ENCODE results near the gene CSK. TPM values are rescaled to one million over a fixed set of nuclear protein-coding genes. Genes with fewer than 3 reads are reported as not detected.

The CSK gene
- total and polyA plus RNA-seq, 2 experiments from 2014 or later = 13.6 to 27.5 TPM

DNA sequence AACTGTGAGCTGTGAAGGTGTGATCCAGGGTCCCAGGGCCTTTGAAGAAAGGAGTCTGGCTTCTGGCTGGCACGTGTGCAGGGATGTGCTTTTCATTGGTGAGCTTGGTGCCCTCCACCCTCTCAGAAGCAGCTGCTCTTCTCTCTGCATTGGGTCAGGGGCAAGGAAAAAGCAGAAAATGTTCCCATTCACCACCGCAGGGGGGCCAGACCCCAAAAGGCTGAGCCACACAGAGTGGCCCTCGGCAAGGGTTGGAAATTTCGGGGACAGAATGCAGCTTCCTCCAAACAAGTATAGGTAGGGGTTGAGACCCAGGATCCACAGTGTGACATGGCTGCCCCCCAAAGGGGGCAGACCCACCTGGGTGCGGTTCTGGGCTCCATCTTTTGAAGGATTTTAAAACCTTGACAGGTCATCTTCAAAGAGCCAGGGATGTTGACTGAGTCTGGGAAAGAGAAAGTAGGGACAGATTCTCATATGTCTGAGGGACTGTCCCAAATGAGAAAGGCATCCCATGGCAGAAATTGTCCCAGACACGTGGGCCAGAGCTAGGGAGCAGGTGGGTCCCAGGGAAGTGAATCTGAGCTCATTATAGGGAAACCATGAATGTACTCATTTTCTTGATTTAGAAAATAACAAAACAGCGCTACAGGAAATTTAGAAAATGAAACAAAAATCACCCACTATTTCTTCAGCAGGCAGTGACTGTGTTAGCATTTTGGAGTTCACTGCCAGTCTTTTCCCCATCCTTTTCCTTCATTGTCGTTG lies 2.7 kb downstream of the CSK start (continued):
- TF ChIP-seq, protein P1, sequence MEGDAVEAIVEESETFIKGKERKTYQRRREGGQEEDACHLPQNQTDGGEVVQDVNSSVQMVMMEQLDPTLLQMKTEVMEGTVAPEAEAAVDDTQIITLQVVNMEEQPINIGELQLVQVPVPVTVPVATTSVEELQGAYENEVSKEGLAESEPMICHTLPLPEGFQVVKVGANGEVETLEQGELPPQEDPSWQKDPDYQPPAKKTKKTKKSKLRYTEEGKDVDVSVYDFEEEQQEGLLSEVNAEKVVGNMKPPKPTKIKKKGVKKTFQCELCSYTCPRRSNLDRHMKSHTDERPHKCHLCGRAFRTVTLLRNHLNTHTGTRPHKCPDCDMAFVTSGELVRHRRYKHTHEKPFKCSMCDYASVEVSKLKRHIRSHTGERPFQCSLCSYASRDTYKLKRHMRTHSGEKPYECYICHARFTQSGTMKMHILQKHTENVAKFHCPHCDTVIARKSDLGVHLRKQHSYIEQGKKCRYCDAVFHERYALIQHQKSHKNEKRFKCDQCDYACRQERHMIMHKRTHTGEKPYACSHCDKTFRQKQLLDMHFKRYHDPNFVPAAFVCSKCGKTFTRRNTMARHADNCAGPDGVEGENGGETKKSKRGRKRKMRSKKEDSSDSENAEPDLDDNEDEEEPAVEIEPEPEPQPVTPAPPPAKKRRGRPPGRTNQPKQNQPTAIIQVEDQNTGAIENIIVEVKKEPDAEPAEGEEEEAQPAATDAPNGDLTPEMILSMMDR (conservative IDR thresholded peaks at IDR 0.05; ENCODE audit: low read depth in 2 of 2) = no peak
- TF ChIP-seq EZH2phosphoT487 (IDR thresholded peaks at IDR 0.05; ENCODE audit: unreplicated experiment) (no peak), ZNF114 (CRISPR knock-in tag; IDR thresholded peaks at IDR 0.05) (no peak)

DNA sequence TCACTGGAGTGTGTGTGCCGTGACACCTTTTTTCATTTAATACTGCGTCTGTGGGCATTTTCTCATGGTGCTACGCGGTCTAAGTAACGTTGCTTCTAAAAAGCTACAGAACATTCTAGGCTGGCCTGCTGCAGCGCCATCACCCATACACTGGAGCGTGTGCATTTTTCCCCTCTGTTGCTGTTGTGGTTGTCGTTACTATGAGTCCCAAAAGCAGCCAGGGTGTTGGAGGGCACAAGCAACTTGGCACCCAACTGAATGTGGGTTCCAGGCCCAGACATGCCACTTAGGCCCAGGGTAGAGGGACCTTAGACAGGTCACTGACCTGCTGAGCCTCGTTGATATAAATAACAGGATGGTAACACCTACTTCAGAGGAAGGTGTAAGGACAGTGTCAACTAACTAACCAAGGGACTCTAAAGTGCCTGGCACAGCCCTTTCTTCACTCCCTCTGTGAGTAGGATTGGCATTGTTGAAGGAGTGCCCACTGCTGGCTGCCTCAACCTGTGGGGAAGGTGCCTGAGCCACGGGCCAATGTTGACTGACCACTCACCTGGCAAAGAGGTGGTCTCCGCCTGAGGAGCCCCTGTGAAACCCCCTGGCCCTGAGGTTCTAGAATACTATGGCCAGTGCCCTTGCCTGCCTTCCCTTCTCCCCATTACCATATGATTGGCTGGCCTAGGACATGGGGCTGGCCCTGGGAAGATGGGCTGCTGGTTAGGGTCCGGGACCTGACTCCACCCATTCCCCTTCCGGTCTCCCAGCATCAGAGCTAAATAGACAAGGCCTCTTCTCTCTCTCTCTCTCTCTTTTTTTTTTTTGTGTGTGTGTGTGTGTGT lies 3.5 kb downstream of the CSK start:
- Histone ChIP-seq H3K27ac (ENCODE audit: low read depth) (no peak overlapping the region), H2AFZ (no peak overlapping the region), H3K4me3 (no peak overlapping the region), H3K4me2 (no peak overlapping the region), H3K79me2 (replicated peaks; ENCODE audit: insufficient read depth) (peaks cover 8% of the 10 kb centered on the region), H3K27me3 (ENCODE audit: insufficient read depth) (peaks cover 12% of the 10 kb centered on the region), H4K20me1 (replicated peaks; ENCODE audit: insufficient read depth) (peaks cover 50% of the 10 kb centered on the region), H3K36me3 (ENCODE audit: insufficient read depth) (no peaks in the 10 kb centered on the region), H3K9me2 (ENCODE audit: insufficient read depth) (no peaks in the 10 kb centered on the region), H3K4me1 (ENCODE audit: insufficient read depth) (peaks cover 34% of the 10 kb centered on the region), H3F3A (replicated peaks; ENCODE audit: low read depth) (peaks cover 7% of the 10 kb centered on the region)
- Mint-ChIP-seq H3K27ac (no peak overlapping the region), H3K36me3 (ENCODE audit: low read depth) (no peaks in the 10 kb centered on the region), H3K4me1 (peaks cover 46% of the 10 kb centered on the region), H3K4me3 (no peak overlapping the region; the same call in 2 of the 3 replicates), H3K27me3 (ENCODE audit: insufficient read depth, low read depth, poor library complexity) (peaks cover 30% of the 10 kb centered on the region), H3K9me3 (no peaks in the 10 kb centered on the region)
- DNase-seq (ENCODE audit: low spot score) (no peak), ATAC-seq (no peak)
- TF ChIP-seq CREB1 (CRISPR knock-in tag; IDR thresholded peaks at IDR 0.05; ENCODE audit: low read depth) = no peak
- TF ChIP-seq EZH2phosphoT487 (IDR thresholded peaks at IDR 0.05; ENCODE audit: unreplicated experiment) = no peak
- no peak for TF ChIP-seq JUNB (IDR thresholded peaks at IDR 0.05; ENCODE audit: unreplicated experiment)
- TF ChIP-seq STAT1 (IDR thresholded peaks at IDR 0.05; ENCODE audit: unreplicated experiment) = no peak
- TF ChIP-seq NANOG (IDR thresholded peaks at IDR 0.05; ENCODE audit: borderline replicate concordance) = no peak
- TF ChIP-seq EZH2 (IDR thresholded peaks at IDR 0.05; ENCODE audit: low read depth, unreplicated experiment) = no peak
- TF ChIP-seq, protein P2, sequence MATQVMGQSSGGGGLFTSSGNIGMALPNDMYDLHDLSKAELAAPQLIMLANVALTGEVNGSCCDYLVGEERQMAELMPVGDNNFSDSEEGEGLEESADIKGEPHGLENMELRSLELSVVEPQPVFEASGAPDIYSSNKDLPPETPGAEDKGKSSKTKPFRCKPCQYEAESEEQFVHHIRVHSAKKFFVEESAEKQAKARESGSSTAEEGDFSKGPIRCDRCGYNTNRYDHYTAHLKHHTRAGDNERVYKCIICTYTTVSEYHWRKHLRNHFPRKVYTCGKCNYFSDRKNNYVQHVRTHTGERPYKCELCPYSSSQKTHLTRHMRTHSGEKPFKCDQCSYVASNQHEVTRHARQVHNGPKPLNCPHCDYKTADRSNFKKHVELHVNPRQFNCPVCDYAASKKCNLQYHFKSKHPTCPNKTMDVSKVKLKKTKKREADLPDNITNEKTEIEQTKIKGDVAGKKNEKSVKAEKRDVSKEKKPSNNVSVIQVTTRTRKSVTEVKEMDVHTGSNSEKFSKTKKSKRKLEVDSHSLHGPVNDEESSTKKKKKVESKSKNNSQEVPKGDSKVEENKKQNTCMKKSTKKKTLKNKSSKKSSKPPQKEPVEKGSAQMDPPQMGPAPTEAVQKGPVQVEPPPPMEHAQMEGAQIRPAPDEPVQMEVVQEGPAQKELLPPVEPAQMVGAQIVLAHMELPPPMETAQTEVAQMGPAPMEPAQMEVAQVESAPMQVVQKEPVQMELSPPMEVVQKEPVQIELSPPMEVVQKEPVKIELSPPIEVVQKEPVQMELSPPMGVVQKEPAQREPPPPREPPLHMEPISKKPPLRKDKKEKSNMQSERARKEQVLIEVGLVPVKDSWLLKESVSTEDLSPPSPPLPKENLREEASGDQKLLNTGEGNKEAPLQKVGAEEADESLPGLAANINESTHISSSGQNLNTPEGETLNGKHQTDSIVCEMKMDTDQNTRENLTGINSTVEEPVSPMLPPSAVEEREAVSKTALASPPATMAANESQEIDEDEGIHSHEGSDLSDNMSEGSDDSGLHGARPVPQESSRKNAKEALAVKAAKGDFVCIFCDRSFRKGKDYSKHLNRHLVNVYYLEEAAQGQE (IDR thresholded peaks at IDR 0.05; ENCODE audit: unreplicated experiment) = no peak
- TF ChIP-seq, protein P3, sequence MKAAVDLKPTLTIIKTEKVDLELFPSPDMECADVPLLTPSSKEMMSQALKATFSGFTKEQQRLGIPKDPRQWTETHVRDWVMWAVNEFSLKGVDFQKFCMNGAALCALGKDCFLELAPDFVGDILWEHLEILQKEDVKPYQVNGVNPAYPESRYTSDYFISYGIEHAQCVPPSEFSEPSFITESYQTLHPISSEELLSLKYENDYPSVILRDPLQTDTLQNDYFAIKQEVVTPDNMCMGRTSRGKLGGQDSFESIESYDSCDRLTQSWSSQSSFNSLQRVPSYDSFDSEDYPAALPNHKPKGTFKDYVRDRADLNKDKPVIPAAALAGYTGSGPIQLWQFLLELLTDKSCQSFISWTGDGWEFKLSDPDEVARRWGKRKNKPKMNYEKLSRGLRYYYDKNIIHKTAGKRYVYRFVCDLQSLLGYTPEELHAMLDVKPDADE (IDR thresholded peaks at IDR 0.05) = no peak
- no peak for TF ChIP-seq POLR2AphosphoS5 (IDR thresholded peaks at IDR 0.05; ENCODE audit: low read depth)
- no peak for TF ChIP-seq ZNF114 (CRISPR knock-in tag; IDR thresholded peaks at IDR 0.05)

Measured in GM23338 (cell line).